HepG2 (cell line): Measurements from ENCODE around the gene ZNF618. TPM values are rescaled to one million over a fixed set of nuclear protein-coding genes. Genes with fewer than 3 reads are reported as not detected.

Experiments used
- EZH2 ChIP-seq: conservative IDR thresholded peaks from 2 replicates; pipeline ENCODE4 v1.6.1; 2012; ENCODE audit warnings: mild to moderate bottlenecking, low read depth, low read length, moderate library complexity
- HNF4A ChIP-seq: sonication (generic); formaldehyde crosslinking; IDR thresholded peaks from 2 replicates; pipeline ENCODE4 v1.4.0; 2020; ENCODE audit warnings: missing genetic modification reagents
- ZNF10 ChIP-seq: sonication (generic); formaldehyde crosslinking; IDR thresholded peaks from 2 replicates; pipeline ENCODE4 v1.4.0; 2020; ENCODE audit warnings: mild to moderate bottlenecking, low read depth, missing genetic modification reagents, borderline replicate concordance
- ZNF468 ChIP-seq: sonication (generic); formaldehyde crosslinking; IDR thresholded peaks from 2 replicates; pipeline ENCODE4 v1.8.0; 2022; ENCODE audit warnings: mild to moderate bottlenecking, moderate library complexity, missing genetic modification reagents
- ZNF569 ChIP-seq: sonication (generic); formaldehyde crosslinking; IDR thresholded peaks from 2 replicates; pipeline ENCODE4 v1.5.0; 2020; ENCODE audit warnings: mild to moderate bottlenecking, missing genetic modification reagents, moderate library complexity, borderline replicate concordance
- ZNF605 ChIP-seq: sonication (generic); formaldehyde crosslinking; IDR thresholded peaks from 2 replicates; pipeline ENCODE4 v1.8.0; 2022; ENCODE audit warnings: mild to moderate bottlenecking, missing genetic modification reagents
- ZNF7 ChIP-seq: IDR thresholded peaks from 2 replicates; pipeline ENCODE4 v1.6.1; 2016; ENCODE audit warnings: missing biosample characterization, missing genetic modification reagents
- ZNF709 ChIP-seq: sonication (generic); formaldehyde crosslinking; IDR thresholded peaks from 2 replicates; pipeline ENCODE4 v1.5.0; 2020; ENCODE audit warnings: mild to moderate bottlenecking, missing genetic modification reagents
- polyA plus RNA-seq, 8 experiments: library from polyadenylated mRNA; depleted of rRNA in 3 of 8; stranded (reverse) in 7 of 8; unstranded in 1 of 8; fragments of >200 nt; fragmentation: Illumina TruSeq in 4 of 8; extraction: Trizol in 4 of 8; gene quantifications; 2 replicates each; pipeline versions ENCODE4 v1.2.1 to v1.2.3, GENCODE V29; 2011 to 2016; ENCODE audit warnings: low read depth in 4 of 8, missing spikeins in 1 of 8, mixed read lengths in 1 of 8; ENCODE audit not compliant: insufficient read depth in 1 of 8
- total RNA-seq, 5 experiments: library from RNA; depleted of rRNA; stranded (reverse); fragments of >200 nt; fragmentation: Illumina TruSeq; extraction: Trizol; gene quantifications; 2 replicates each; pipeline ENCODE4 v1.2.3, GENCODE V29; 2016; ENCODE audit warnings: low read depth in 1 of 5
- TF ChIP-seq, protein P1 (sequence below): sonication (generic); formaldehyde crosslinking; IDR thresholded peaks from 2 replicates; pipeline ENCODE4 v1.4.0; 2020; ENCODE audit warnings: missing genetic modification reagents, borderline replicate concordance
- TF ChIP-seq, protein P2 (sequence below): sonication (generic); formaldehyde crosslinking; IDR thresholded peaks from 2 replicates; pipeline ENCODE4 v1.5.1; 2020; ENCODE audit warnings: mild to moderate bottlenecking, moderate library complexity, missing genetic modification reagents
- TF ChIP-seq, protein P3 (sequence below): sonication (generic); formaldehyde crosslinking; IDR thresholded peaks from 2 replicates; pipeline ENCODE4 v1.9.0; 2022; ENCODE audit warnings: missing genetic modification reagents, mild to moderate bottlenecking, borderline replicate concordance
- TF ChIP-seq, protein P4 (sequence below): sonication (generic); formaldehyde crosslinking; IDR thresholded peaks from 2 replicates; pipeline ENCODE4 v1.5.0; 2020; ENCODE audit warnings: mild to moderate bottlenecking, missing genetic modification reagents, borderline replicate concordance

ZNF618 gene
- total and polyA plus RNA-seq, 2 of the 13 experiments (the other 11 are each of a cell fraction or from before 2014, with no cell fraction given): 0.07 TPM

DNA sequence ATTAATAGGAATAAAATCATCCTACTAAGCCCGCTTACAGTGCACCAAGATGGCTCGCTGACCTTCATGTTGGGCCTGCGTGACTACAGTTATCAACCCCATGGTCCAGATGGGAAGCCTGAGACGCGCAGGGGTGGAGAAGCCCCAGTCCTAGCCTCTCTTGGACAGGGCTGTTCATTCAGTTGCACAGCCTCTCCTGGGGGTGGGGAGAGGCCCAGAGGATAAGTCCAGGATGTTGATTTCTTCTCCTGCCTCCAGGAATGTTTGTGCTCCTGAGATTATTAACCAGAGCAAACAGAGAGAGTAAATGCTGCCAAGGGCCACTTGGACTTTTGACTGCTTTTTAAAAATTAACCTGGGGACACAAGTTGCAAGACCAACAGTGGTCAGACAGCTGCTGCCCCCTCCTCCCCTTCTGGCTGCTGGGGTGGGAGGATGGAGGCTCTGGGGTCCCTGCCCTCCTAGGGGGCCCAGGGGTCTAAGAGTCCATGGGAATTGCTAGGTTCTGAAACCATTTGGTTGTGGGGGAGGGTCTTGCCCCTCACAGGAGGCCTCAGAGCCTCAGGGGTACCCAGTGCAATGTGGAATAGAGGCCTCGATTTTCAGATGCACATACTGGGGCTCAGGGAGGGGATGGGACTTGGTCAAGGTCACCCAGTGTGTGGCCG, 204.8 kb downstream of the ZNF618 start (continued):
- TF ChIP-seq, protein P1, sequence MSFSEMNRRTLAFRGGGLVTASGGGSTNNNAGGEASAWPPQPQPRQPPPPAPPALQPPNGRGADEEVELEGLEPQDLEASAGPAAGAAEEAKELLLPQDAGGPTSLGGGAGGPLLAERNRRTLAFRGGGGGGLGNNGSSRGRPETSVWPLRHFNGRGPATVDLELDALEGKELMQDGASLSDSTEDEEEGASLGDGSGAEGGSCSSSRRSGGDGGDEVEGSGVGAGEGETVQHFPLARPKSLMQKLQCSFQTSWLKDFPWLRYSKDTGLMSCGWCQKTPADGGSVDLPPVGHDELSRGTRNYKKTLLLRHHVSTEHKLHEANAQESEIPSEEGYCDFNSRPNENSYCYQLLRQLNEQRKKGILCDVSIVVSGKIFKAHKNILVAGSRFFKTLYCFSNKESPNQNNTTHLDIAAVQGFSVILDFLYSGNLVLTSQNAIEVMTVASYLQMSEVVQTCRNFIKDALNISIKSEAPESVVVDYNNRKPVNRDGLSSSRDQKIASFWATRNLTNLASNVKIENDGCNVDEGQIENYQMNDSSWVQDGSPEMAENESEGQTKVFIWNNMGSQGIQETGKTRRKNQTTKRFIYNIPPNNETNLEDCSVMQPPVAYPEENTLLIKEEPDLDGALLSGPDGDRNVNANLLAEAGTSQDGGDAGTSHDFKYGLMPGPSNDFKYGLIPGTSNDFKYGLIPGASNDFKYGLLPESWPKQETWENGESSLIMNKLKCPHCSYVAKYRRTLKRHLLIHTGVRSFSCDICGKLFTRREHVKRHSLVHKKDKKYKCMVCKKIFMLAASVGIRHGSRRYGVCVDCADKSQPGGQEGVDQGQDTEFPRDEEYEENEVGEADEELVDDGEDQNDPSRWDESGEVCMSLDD (CRISPR knock-in tag): peak; percentile 96
- TF ChIP-seq ZNF468 (CRISPR knock-in tag) (no peak), ZNF709 (CRISPR knock-in tag) (peak; percentile 58), ZNF7 (CRISPR knock-in tag) (peak; percentile 16; the same call in 1 of the 2 replicates), HNF4A (CRISPR knock-in tag) (peak; percentile 91), ZNF10 (CRISPR knock-in tag) (no peak), ZNF605 (peak; percentile 91), ZNF569 (CRISPR knock-in tag) (no peak), EZH2 (no peak)
- TF ChIP-seq, protein P2, sequence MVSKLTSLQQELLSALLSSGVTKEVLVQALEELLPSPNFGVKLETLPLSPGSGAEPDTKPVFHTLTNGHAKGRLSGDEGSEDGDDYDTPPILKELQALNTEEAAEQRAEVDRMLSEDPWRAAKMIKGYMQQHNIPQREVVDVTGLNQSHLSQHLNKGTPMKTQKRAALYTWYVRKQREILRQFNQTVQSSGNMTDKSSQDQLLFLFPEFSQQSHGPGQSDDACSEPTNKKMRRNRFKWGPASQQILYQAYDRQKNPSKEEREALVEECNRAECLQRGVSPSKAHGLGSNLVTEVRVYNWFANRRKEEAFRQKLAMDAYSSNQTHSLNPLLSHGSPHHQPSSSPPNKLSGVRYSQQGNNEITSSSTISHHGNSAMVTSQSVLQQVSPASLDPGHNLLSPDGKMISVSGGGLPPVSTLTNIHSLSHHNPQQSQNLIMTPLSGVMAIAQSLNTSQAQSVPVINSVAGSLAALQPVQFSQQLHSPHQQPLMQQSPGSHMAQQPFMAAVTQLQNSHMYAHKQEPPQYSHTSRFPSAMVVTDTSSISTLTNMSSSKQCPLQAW: peak; percentile 100
- TF ChIP-seq, protein P3, sequence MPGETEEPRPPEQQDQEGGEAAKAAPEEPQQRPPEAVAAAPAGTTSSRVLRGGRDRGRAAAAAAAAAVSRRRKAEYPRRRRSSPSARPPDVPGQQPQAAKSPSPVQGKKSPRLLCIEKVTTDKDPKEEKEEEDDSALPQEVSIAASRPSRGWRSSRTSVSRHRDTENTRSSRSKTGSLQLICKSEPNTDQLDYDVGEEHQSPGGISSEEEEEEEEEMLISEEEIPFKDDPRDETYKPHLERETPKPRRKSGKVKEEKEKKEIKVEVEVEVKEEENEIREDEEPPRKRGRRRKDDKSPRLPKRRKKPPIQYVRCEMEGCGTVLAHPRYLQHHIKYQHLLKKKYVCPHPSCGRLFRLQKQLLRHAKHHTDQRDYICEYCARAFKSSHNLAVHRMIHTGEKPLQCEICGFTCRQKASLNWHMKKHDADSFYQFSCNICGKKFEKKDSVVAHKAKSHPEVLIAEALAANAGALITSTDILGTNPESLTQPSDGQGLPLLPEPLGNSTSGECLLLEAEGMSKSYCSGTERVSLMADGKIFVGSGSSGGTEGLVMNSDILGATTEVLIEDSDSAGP (CRISPR knock-in tag): peak; percentile 63; the same call in 1 of the 2 replicates
- TF ChIP-seq, protein P4, sequence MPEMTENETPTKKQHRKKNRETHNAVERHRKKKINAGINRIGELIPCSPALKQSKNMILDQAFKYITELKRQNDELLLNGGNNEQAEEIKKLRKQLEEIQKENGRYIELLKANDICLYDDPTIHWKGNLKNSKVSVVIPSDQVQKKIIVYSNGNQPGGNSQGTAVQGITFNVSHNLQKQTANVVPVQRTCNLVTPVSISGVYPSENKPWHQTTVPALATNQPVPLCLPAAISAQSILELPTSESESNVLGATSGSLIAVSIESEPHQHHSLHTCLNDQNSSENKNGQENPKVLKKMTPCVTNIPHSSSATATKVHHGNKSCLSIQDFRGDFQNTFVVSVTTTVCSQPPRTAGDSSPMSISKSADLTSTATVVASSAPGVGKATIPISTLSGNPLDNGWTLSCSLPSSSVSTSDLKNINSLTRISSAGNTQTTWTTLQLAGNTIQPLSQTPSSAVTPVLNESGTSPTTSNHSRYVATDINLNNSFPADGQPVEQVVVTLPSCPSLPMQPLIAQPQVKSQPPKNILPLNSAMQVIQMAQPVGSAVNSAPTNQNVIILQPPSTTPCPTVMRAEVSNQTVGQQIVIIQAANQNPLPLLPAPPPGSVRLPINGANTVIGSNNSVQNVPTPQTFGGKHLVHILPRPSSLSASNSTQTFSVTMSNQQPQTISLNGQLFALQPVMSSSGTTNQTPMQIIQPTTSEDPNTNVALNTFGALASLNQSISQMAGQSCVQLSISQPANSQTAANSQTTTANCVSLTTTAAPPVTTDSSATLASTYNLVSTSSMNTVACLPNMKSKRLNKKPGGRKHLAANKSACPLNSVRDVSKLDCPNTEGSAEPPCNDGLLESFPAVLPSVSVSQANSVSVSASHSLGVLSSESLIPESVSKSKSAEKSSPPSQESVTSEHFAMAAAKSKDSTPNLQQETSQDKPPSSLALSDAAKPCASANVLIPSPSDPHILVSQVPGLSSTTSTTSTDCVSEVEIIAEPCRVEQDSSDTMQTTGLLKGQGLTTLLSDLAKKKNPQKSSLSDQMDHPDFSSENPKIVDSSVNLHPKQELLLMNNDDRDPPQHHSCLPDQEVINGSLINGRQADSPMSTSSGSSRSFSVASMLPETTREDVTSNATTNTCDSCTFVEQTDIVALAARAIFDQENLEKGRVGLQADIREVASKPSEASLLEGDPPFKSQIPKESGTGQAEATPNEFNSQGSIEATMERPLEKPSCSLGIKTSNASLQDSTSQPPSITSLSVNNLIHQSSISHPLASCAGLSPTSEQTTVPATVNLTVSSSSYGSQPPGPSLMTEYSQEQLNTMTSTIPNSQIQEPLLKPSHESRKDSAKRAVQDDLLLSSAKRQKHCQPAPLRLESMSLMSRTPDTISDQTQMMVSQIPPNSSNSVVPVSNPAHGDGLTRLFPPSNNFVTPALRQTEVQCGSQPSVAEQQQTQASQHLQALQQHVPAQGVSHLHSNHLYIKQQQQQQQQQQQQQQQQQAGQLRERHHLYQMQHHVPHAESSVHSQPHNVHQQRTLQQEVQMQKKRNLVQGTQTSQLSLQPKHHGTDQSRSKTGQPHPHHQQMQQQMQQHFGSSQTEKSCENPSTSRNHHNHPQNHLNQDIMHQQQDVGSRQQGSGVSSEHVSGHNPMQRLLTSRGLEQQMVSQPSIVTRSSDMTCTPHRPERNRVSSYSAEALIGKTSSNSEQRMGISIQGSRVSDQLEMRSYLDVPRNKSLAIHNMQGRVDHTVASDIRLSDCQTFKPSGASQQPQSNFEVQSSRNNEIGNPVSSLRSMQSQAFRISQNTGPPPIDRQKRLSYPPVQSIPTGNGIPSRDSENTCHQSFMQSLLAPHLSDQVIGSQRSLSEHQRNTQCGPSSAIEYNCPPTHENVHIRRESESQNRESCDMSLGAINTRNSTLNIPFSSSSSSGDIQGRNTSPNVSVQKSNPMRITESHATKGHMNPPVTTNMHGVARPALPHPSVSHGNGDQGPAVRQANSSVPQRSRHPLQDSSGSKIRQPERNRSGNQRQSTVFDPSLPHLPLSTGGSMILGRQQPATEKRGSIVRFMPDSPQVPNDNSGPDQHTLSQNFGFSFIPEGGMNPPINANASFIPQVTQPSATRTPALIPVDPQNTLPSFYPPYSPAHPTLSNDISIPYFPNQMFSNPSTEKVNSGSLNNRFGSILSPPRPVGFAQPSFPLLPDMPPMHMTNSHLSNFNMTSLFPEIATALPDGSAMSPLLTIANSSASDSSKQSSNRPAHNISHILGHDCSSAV: no peak
